ENCODE measurements around the gene PDHB. TPM values are rescaled to one million over a fixed set of nuclear protein-coding genes. Genes with fewer than 3 reads are reported as not detected.
A peak's percentile ranks its signal among the peaks of the same experiment; 100 is the strongest.
"Not testable (repeated sequence)": the region's sequence is repeated elsewhere in the genome, so short reads cannot be mapped to it uniquely, and the experiment has no call there.

The PDHB gene
- total and polyA plus RNA-seq, 3 donors from 2014 or later: 94.0 to 126 (median 98.0) TPM

GRCh38 chr3:58441514-58442450, 8.2 kb upstream of the PDHB start:
- no peak for DNase-seq
- intact Hi-C loops (cut with DNase I; ENCODE audit: low total_unique reads): no loop called here
- no peak overlapping the region for H3K4me3 ChIP-seq
- no peaks in the 10 kb centered on the region for H3K36me3 ChIP-seq (ENCODE audit: low read depth, missing control alignments)
- 72 to 80% methylated on average over 4 of the region's 4 CpGs for WGBS, 2 donors
- no peak overlapping the region for H3K27ac ChIP-seq
- H3K27me3 ChIP-seq: no peaks in the 10 kb centered on the region
- TF ChIP-seq POLR2A (IDR thresholded peaks at IDR 0.05) (no peak), CTCF (IDR thresholded peaks at IDR 0.05) (no peak)
- H3K9me3 ChIP-seq: no peaks in the 10 kb centered on the region
- H3K4me1 ChIP-seq: no peaks in the 10 kb centered on the region

GRCh38 chr3:58440996-58441355, 7.3 kb upstream of the PDHB start:
- H3K27ac ChIP-seq; intact Hi-C loops (cut with DNase I; ENCODE audit: low total_unique reads); H3K4me1 ChIP-seq; DNase-seq; H3K36me3 ChIP-seq (ENCODE audit: low read depth, missing control alignments); H3K27me3 ChIP-seq; H3K9me3 ChIP-seq; H3K4me3 ChIP-seq: not testable (repeated sequence)
- 82 to 84% methylated on average over 6 of the region's 6 CpGs for WGBS, 2 donors

GRCh38 chr3:58437276-58437675, 3.6 kb upstream of the PDHB start:
- WGBS, 2 donors: 79 to 84% methylated on average over 8 of the region's 8 CpGs
- H3K27ac ChIP-seq; DNase-seq; H3K36me3 ChIP-seq (ENCODE audit: low read depth, missing control alignments); H3K4me3 ChIP-seq; H3K27me3 ChIP-seq; H3K9me3 ChIP-seq; intact Hi-C loops (cut with DNase I; ENCODE audit: low total_unique reads): not testable (repeated sequence)
- H3K4me1 ChIP-seq: peaks cover 14% of the 10 kb centered on the region

GRCh38 chr3:58434990-58435389, 1.4 kb upstream of the PDHB start:
- 50 to 75% methylated on average over 1 of the region's 1 CpG for WGBS, 2 donors
- peaks cover 16% of the 10 kb centered on the region for H3K4me1 ChIP-seq
- H3K4me3 ChIP-seq: no peak overlapping the region
- H3K27ac ChIP-seq: peak overlapping the region in 1 of 2 donors; percentile 95
- no peak for TF ChIP-seq CTCF (IDR thresholded peaks at IDR 0.05)
- TF ChIP-seq POLR2A (IDR thresholded peaks at IDR 0.05): no peak
- intact Hi-C loops (cut with DNase I; ENCODE audit: low total_unique reads): no loop called here
- H3K36me3 ChIP-seq (ENCODE audit: low read depth, missing control alignments): no peaks in the 10 kb centered on the region
- DNase-seq: no peak
- no peaks in the 10 kb centered on the region for H3K9me3 ChIP-seq
- H3K27me3 ChIP-seq: no peaks in the 10 kb centered on the region

- Histone ChIP-seq H3K9me3 (no peaks in the 10 kb centered on the region), H3K4me3 (peak overlapping the region; percentile 78 to 85), H3K4me1 (peaks cover 16% of the 10 kb centered on the region), H3K36me3 (ENCODE audit: low read depth, missing control alignments) (no peaks in the 10 kb centered on the region), H3K27ac (peak overlapping the region; percentile 86 to 95), H3K27me3 (no peaks in the 10 kb centered on the region)
- WGBS, 2 donors: 83 to 88% methylated on average over 11 of the region's 11 CpGs
- intact Hi-C loops (cut with DNase I; ENCODE audit: low total_unique reads): no loop called here
- no peak for DNase-seq
- TF ChIP-seq CTCF (IDR thresholded peaks at IDR 0.05): no peak
- TF ChIP-seq POLR2A (IDR thresholded peaks at IDR 0.05): no peak
Measured at GRCh38 chr3:58434511-58434910, 879 bp upstream of the PDHB start.

- Histone ChIP-seq H3K27me3 (no peaks in the 10 kb centered on the region), H3K9me3 (no peaks in the 10 kb centered on the region), H3K4me1 (peaks cover 16% of the 10 kb centered on the region), H3K27ac (peak overlapping the region; percentile 86 to 95), H3K4me3 (peak overlapping the region; percentile 78 to 85), H3K36me3 (ENCODE audit: low read depth, missing control alignments) (no peaks in the 10 kb centered on the region)
- TF ChIP-seq CTCF (IDR thresholded peaks at IDR 0.05) (no peak), POLR2A (IDR thresholded peaks at IDR 0.05) (no peak)
- intact Hi-C loops (cut with DNase I; ENCODE audit: low total_unique reads): no loop called here
- no peak for DNase-seq
- 37 to 68% methylated on average over 2 to 3 of the region's 3 CpGs for WGBS, 2 donors
Measured at GRCh38 chr3:58434168-58434504, 504 bp upstream of the PDHB start.

Measured in testis (tissue), 3 donors.